ELR (cell line): ENCODE data around the gene LACTB.
"Not testable (repeated sequence)": the region's sequence is repeated elsewhere in the genome, so short reads cannot be mapped to it uniquely, and the experiment has no call there.

Source experiments
- DNase-seq: peaks from one replicate; pipeline ENCODE4 v3.0.0-alpha.2; 2015; ENCODE audit warnings: low read depth

The LACTB gene

GRCh38 chr15:63089260-63090043 lies 32.2 kb upstream of the LACTB start:
- peak; percentile 90 for DNase-seq

GRCh38 chr15:63090472-63090871 lies 31.2 kb upstream of the LACTB start:
- DNase-seq = no peak

- DNase-seq = no peak
Observed at GRCh38 chr15:63090887-63091286, 30.8 kb upstream of the LACTB start.

GRCh38 chr15:63091679-63092446 lies 29.8 kb upstream of the LACTB start:
- no peak for DNase-seq

- DNase-seq = peak; percentile 78
Observed at GRCh38 chr15:63093486-63094205, 28.0 kb upstream of the LACTB start.

GRCh38 chr15:63094495-63094931 lies 27.1 kb upstream of the LACTB start:
- peak; percentile 76 for DNase-seq

- no peak for DNase-seq
Observed at GRCh38 chr15:63096178-63096577, 25.5 kb upstream of the LACTB start.

GRCh38 chr15:63098901-63099300 lies 22.8 kb upstream of the LACTB start:
- not testable (repeated sequence) for DNase-seq

- not testable (repeated sequence) for DNase-seq
Observed at GRCh38 chr15:63099581-63099980, 22.1 kb upstream of the LACTB start.

GRCh38 chr15:63103416-63103815 lies 18.2 kb upstream of the LACTB start:
- DNase-seq = no peak

- DNase-seq = no peak
Observed at GRCh38 chr15:63104727-63105126, 16.9 kb upstream of the LACTB start.

- not testable (repeated sequence) for DNase-seq
Observed at GRCh38 chr15:63105354-63105753, 16.3 kb upstream of the LACTB start.

GRCh38 chr15:63107895-63108546 lies 13.6 kb upstream of the LACTB start:
- DNase-seq = peak; percentile 100

GRCh38 chr15:63109498-63109897 lies 12.2 kb upstream of the LACTB start:
- no peak for DNase-seq

- peak; percentile 27 for DNase-seq
Observed at GRCh38 chr15:63109920-63110319, 11.7 kb upstream of the LACTB start.

GRCh38 chr15:63110428-63111026 lies 11.1 kb upstream of the LACTB start:
- peak; percentile 61 for DNase-seq

GRCh38 chr15:63111481-63111880 lies 10.2 kb upstream of the LACTB start:
- no peak for DNase-seq

GRCh38 chr15:63112871-63113270 lies 8.8 kb upstream of the LACTB start:
- DNase-seq = no peak

- peak; percentile 26 for DNase-seq
Observed at GRCh38 chr15:63114465-63114864, 7.2 kb upstream of the LACTB start.

GRCh38 chr15:63118854-63119253 lies 2.8 kb upstream of the LACTB start:
- DNase-seq = no peak

- peak; percentile 80 for DNase-seq
Observed at GRCh38 chr15:63122002-63122875, 578 bp downstream of the LACTB start.
